Activated CD8-positive, alpha-beta T cell treated with anti-CD3 and anti-CD28 coated beads for 36 hours (primary cell): ENCODE measurements around the gene CERS4. TPM values are rescaled to one million over a fixed set of nuclear protein-coding genes. Genes with fewer than 3 reads are reported as not detected.
A peak's percentile ranks its signal among the peaks of the same experiment; 100 is the strongest.

Experiments
- ATAC-seq: fragments of 200-7000 bp; cut with Tn5 transposase; one replicate; pipeline ENCODE4 v1.10.0; 2021; ENCODE audit warnings: mild to moderate bottlenecking, moderate library complexity
- CTCF ChIA-PET: fragments of 350-600 bp; sonication (Branson Sonifier 250); formaldehyde crosslinking; loops from one replicate; lab custom pipeline; 2021; ENCODE audit warnings: antibody characterized with exemption; lab: Charles Lee
- POLR2A ChIA-PET: fragments of 350-600 bp; sonication (Branson Sonifier 250); formaldehyde crosslinking; loops from one replicate; lab custom pipeline; 2021; ENCODE audit warnings: antibody characterized with exemption; lab: Charles Lee
- DNase-seq: peaks from one replicate; pipeline ENCODE4 v3.0.0-alpha.2; 2020
- H3K27ac Mint-ChIP-seq: one replicate; pipeline ENCODE4 v1.8.0; 2021; ENCODE audit warnings: mild to moderate bottlenecking, mixed read lengths
- H3K27me3 Mint-ChIP-seq: one replicate; pipeline ENCODE4 v1.8.0; 2021; ENCODE audit warnings: mixed read lengths
- H3K36me3 Mint-ChIP-seq: one replicate; pipeline ENCODE4 v1.8.0; 2021; ENCODE audit warnings: low read depth, mixed read lengths
- H3K4me1 Mint-ChIP-seq: one replicate; pipeline ENCODE4 v1.8.0; 2021; ENCODE audit warnings: low read depth, mixed read lengths
- H3K4me3 Mint-ChIP-seq: one replicate; pipeline ENCODE4 v1.8.0; 2021; ENCODE audit warnings: mild to moderate bottlenecking, moderate library complexity, mixed read lengths
- H3K9me3 Mint-ChIP-seq: one replicate; pipeline ENCODE4 v1.8.0; 2021; ENCODE audit warnings: mixed read lengths
- CTCF ChIP-seq: fragments of 200-600 bp; IDR thresholded peaks from one replicate; pipeline ENCODE4 v1.8.0; 2022; ENCODE audit warnings: antibody characterized with exemption, mild to moderate bottlenecking
- intact Hi-C: fragments of 100-400 bp; cut with micrococcal nuclease; formaldehyde crosslinking; loops from one replicate; pipeline ENCODE4 v1.10.0; 2022
- total RNA-seq, 2 experiments: library from RNA; stranded (reverse); gene quantifications; one replicate each; pipeline ENCODE4 v1.2.3, GENCODE V29; 2021

Gene CERS4, protein sequence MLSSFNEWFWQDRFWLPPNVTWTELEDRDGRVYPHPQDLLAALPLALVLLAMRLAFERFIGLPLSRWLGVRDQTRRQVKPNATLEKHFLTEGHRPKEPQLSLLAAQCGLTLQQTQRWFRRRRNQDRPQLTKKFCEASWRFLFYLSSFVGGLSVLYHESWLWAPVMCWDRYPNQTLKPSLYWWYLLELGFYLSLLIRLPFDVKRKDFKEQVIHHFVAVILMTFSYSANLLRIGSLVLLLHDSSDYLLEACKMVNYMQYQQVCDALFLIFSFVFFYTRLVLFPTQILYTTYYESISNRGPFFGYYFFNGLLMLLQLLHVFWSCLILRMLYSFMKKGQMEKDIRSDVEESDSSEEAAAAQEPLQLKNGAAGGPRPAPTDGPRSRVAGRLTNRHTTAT
- 10 to 100 TPM; 15.5 to 19.7 TPM for total RNA-seq

DNA sequence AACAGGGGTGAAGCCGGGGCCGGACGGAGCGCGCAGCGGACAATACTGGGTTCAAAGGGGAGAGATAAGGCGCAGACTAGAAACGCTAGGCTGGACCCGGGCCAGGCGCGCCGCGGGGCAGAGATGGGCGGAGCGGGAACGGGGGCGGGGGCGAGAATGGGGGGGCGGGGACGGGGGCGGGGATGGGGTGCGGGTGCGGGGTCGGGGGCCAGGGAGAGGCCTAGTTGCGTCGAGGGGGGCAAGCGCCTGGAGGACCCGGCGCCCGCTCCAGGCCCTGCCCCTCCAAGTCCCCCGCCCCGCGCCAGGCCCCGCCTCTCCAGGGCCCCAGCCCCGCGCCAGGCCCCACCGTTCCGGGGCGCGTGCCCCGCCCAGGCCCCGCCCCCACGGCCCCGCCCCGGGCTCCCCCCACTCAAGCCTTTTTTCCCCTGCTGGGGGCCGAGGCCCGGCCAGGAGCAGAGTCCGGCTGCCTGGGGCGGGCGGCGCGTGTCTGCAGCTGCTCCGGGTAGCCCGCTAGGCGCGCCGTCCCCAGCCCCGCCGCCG is at the start of gene CERS4:
Gene CERS4 (plus strand): TSS at position 449 of the 540 bp plus-strand sequence. CDS start 41,707 bp downstream, outside the sequence.
- POLR2A ChIA-PET, result interaction anchor here (2.2 kb wide), 1 partner anchor 28 kb away, joined by 6 read pairs; no protein-coding TSS in a partner anchor
- Mint-ChIP-seq H3K27ac (peak within 1 kb of the TSS; percentile 92), H3K4me3 (peak within 1 kb of the TSS; percentile 91), H3K4me1 (peaks cover 27% of the 10 kb centered on the region), H3K9me3 (no peaks in the 10 kb centered on the region), H3K36me3 (no peaks in the 10 kb centered on the region), H3K27me3 (no peaks in the 10 kb centered on the region)
- DNase-seq (peak; percentile 76), ATAC-seq (peak; percentile 86)
- CTCF ChIA-PET, result no interaction called here
- intact Hi-C loops, result no loop called here
- TF ChIP-seq CTCF, result no peak

DNA sequence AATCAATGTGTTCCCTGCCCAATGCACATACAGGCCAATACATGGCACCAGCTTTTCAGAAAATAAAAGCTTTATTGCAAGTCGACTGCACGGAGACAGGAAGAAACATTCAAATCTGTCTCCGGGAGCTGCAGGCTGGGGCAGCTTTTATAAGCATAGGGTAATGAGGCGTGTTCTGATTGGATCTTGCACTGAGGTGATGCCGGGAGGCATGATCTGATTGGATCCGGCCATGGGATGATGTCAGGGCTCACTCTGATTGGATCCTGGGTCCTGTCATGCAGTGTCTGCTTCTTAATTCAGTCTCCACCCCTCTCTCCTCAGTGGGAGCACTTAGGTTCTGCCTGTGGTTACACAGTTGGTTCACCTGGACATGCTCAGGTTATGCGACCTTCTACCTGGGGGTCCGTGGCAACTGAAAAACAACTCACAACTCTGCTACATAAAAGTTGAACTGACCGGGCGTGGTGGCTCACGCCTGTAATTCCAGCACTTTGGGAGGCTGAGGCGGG is 48.0 kb upstream of the CERS4 start:
- no peak overlapping the region for H3K4me3 Mint-ChIP-seq
- peaks cover 4% of the 10 kb centered on the region for H3K27me3 Mint-ChIP-seq
- H3K27ac Mint-ChIP-seq, result no peak overlapping the region
- ATAC-seq (peak; percentile 74), DNase-seq (peak; percentile 44)
- ChIA-PET CTCF (interaction anchor here (1.2 kb wide), 1 partner anchor 92 kb away, joined by 3 read pairs; no protein-coding TSS in a partner anchor), POLR2A (interaction anchor here (0.6 kb wide), 1 partner anchor 20 kb away, joined by 3 read pairs; no protein-coding TSS in a partner anchor)
- no peak for TF ChIP-seq CTCF
- H3K36me3 Mint-ChIP-seq, result no peaks in the 10 kb centered on the region
- H3K9me3 Mint-ChIP-seq, result no peaks in the 10 kb centered on the region
- intact Hi-C loops, result no loop called here
- peaks cover 8% of the 10 kb centered on the region for H3K4me1 Mint-ChIP-seq

DNA sequence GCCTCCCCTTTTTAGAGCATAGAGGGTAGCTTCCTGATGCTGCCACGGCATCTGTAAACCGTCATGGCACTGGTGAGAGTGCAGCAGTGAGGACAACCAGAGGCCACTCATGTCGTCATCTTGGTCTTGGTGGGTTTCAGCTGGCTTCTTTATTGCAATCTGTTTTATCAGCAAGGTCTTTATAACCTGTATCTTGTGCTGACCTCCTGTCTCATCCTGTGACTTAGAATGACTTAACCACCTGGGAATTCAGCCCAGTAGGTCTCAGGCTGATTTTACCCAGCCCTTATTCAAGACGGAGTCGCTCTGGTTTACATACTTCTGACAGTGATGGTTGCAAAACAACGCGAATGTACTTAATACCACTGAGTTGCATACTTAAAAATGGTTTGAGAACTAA is 45.4 kb upstream of the CERS4 start:
- DNase-seq, result no peak
- TF ChIP-seq CTCF, result no peak
- Mint-ChIP-seq H3K27ac (no peak overlapping the region), H3K9me3 (no peaks in the 10 kb centered on the region), H3K36me3 (no peaks in the 10 kb centered on the region), H3K4me3 (no peak overlapping the region), H3K27me3 (no peaks in the 10 kb centered on the region), H3K4me1 (peaks cover 8% of the 10 kb centered on the region)
- ChIA-PET CTCF (interaction anchor here (1.5 kb wide), 1 partner anchor 90 kb away, joined by 3 read pairs; no protein-coding TSS in a partner anchor), POLR2A (no interaction called here)
- intact Hi-C loops, result no loop called here
- ATAC-seq, result no peak

GRCh38 chr19:8167985-8168384 is 41.2 kb upstream of the CERS4 start:
- ChIA-PET POLR2A (interaction anchor here (0.7 kb wide), 1 partner anchor 84 kb away, joined by 4 read pairs; no protein-coding TSS in a partner anchor), CTCF (no interaction called here)
- TF ChIP-seq CTCF, result no peak
- H3K9me3 Mint-ChIP-seq, result no peaks in the 10 kb centered on the region
- no peak overlapping the region for H3K27ac Mint-ChIP-seq
- DNase-seq (no peak), ATAC-seq (no peak)
- intact Hi-C loops, result no loop called here
- no peaks in the 10 kb centered on the region for H3K36me3 Mint-ChIP-seq
- H3K4me3 Mint-ChIP-seq, result no peak overlapping the region
- no peaks in the 10 kb centered on the region for H3K4me1 Mint-ChIP-seq
- H3K27me3 Mint-ChIP-seq, result no peaks in the 10 kb centered on the region

- TF ChIP-seq CTCF, result no peak
- Mint-ChIP-seq H3K27me3 (no peaks in the 10 kb centered on the region), H3K27ac (no peak overlapping the region), H3K4me1 (no peaks in the 10 kb centered on the region), H3K36me3 (no peaks in the 10 kb centered on the region), H3K9me3 (no peaks in the 10 kb centered on the region), H3K4me3 (no peak overlapping the region)
- intact Hi-C loops, result no loop called here
- ChIA-PET CTCF (no interaction called here), POLR2A (no interaction called here)
- DNase-seq (no peak), ATAC-seq (no peak)
These were observed 40.6 kb upstream of the CERS4 start for GRCh38 chr19:8168537-8168936.
